ENCODE data around the gene PARP4.
"Not testable (repeated sequence)": the region's sequence is repeated elsewhere in the genome, so short reads cannot be mapped to it uniquely, and the experiment has no call there.

PARP4 gene

DNA sequence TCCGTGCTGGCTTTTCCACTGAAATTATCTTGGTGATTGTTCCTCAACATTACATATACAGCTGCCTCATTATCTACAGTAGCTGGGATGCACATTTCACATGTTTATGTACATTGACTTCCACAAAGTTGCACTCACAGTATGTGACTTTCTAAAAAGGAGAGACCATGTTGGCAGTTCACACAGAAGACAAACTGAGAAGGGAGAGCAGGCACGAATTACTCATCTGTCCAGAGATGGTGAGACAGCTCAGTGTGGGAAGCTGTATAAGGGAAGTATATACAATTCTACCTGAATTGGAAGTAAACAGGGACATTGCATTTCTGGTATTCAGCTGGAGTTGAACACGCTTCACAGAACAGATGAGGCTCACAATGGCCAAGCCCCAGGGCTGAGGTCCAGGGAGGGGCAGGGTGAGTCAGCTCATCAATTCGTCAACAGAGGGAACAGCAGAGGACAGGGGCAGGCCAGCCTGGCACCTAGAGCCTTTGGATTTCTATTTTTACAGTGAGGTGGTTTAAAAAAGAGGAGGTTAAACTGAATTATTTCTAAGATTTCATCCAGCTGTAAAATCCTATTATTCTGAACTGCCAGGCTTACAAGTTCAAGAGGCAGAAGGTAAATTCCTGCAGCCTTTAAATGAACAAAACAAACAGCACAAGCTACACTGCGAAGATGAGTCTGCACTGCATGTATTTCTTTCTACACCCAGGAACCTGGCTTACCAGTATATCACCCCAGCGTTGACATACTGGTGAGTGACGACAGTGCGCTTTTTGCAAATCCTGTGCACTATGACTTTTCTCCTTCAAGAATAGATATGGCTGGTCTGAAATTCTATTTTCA lies 9.8 kb downstream of the PARP4 start:
- no peak overlapping the region for H3K4me3 ChIP-seq (ENCODE audit: low read length)
- no peaks in the 10 kb centered on the region for H3K27me3 ChIP-seq (ENCODE audit: control insufficient read depth, insufficient read depth, low read length)
- no peaks in the 10 kb centered on the region for H3K9me3 ChIP-seq (ENCODE audit: control insufficient read depth, low read depth, low read length)
- no peak overlapping the region for H3K27ac ChIP-seq (ENCODE audit: low read length)
- no peak overlapping the region for H3K9ac ChIP-seq (ENCODE audit: low read length)
- peaks cover 5% of the 10 kb centered on the region for H3K36me3 ChIP-seq (ENCODE audit: control insufficient read depth, low read depth, low read length)
- H3K4me1 ChIP-seq (ENCODE audit: control insufficient read depth, low read depth, low read length): no peaks in the 10 kb centered on the region

- Histone ChIP-seq H3K4me3 (ENCODE audit: low read length) (no peak overlapping the region), H3K27ac (ENCODE audit: low read length) (no peak overlapping the region), H3K9ac (ENCODE audit: low read length) (no peak overlapping the region), H3K4me1 (ENCODE audit: control insufficient read depth, low read depth, low read length) (no peaks in the 10 kb centered on the region), H3K27me3 (ENCODE audit: control insufficient read depth, insufficient read depth, low read length) (no peaks in the 10 kb centered on the region), H3K36me3 (ENCODE audit: control insufficient read depth, low read depth, low read length) (peaks cover 14% of the 10 kb centered on the region), H3K9me3 (ENCODE audit: control insufficient read depth, low read depth, low read length) (no peaks in the 10 kb centered on the region)
These were observed 11.6 kb downstream of the PARP4 start for GRCh38 chr13:24500977-24501376.

DNA sequence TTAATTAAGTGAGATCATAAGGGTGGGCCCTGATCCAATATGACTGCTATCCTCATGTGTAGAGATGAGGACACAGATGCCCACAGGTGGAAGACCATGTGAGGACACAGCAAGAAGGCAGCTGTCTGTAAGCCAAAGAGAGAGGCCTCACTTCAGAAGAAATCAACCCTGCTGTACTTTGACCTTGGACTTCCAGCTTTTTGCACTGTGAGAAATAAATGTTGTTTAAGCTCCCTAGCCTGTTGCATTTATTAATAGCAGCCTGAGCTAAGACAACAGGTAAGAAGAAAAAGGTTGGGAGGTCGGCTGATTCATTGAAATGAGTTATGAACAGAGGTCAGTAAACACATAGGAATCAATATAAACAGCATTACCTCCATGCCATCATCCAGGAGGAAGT lies 14.8 kb downstream of the PARP4 start:
- Histone ChIP-seq H3K36me3 (ENCODE audit: control insufficient read depth, low read depth, low read length) (peaks cover 35% of the 10 kb centered on the region), H3K27ac (ENCODE audit: low read length) (no peak overlapping the region), H3K9me3 (ENCODE audit: control insufficient read depth, low read depth, low read length) (no peaks in the 10 kb centered on the region), H3K9ac (ENCODE audit: low read length) (no peak overlapping the region), H3K4me3 (ENCODE audit: low read length) (no peak overlapping the region), H3K4me1 (ENCODE audit: control insufficient read depth, low read depth, low read length) (no peaks in the 10 kb centered on the region), H3K27me3 (ENCODE audit: control insufficient read depth, insufficient read depth, low read length) (no peaks in the 10 kb centered on the region)

- H3K27me3 ChIP-seq (ENCODE audit: control insufficient read depth, insufficient read depth, low read length); H3K27ac ChIP-seq (ENCODE audit: low read length); H3K9me3 ChIP-seq (ENCODE audit: control insufficient read depth, low read depth, low read length); H3K9ac ChIP-seq (ENCODE audit: low read length); H3K4me3 ChIP-seq (ENCODE audit: low read length); H3K4me1 ChIP-seq (ENCODE audit: control insufficient read depth, low read depth, low read length): not testable (repeated sequence)
- peaks cover 39% of the 10 kb centered on the region for H3K36me3 ChIP-seq (ENCODE audit: control insufficient read depth, low read depth, low read length)
These were observed 16.3 kb downstream of the PARP4 start for GRCh38 chr13:24496295-24496694.

- Histone ChIP-seq H3K4me1 (ENCODE audit: control insufficient read depth, low read depth, low read length) (no peaks in the 10 kb centered on the region), H3K9ac (ENCODE audit: low read length) (no peak overlapping the region), H3K27ac (ENCODE audit: low read length) (no peak overlapping the region), H3K36me3 (ENCODE audit: control insufficient read depth, low read depth, low read length) (peaks cover 42% of the 10 kb centered on the region), H3K9me3 (ENCODE audit: control insufficient read depth, low read depth, low read length) (no peaks in the 10 kb centered on the region), H3K27me3 (ENCODE audit: control insufficient read depth, insufficient read depth, low read length) (no peaks in the 10 kb centered on the region), H3K4me3 (ENCODE audit: low read length) (no peak overlapping the region)
These were observed 17.3 kb downstream of the PARP4 start for GRCh38 chr13:24495151-24495729.

- Histone ChIP-seq H3K9me3 (ENCODE audit: control insufficient read depth, low read depth, low read length) (no peaks in the 10 kb centered on the region), H3K27me3 (ENCODE audit: control insufficient read depth, insufficient read depth, low read length) (no peaks in the 10 kb centered on the region), H3K9ac (ENCODE audit: low read length) (no peak overlapping the region), H3K36me3 (ENCODE audit: control insufficient read depth, low read depth, low read length) (peaks cover 49% of the 10 kb centered on the region), H3K4me1 (ENCODE audit: control insufficient read depth, low read depth, low read length) (no peaks in the 10 kb centered on the region), H3K4me3 (ENCODE audit: low read length) (no peak overlapping the region), H3K27ac (ENCODE audit: low read length) (no peak overlapping the region)
These were observed 19.2 kb downstream of the PARP4 start for GRCh38 chr13:24493356-24493755.

GRCh38 chr13:24491845-24492244 lies 20.7 kb downstream of the PARP4 start:
- Histone ChIP-seq H3K27me3 (ENCODE audit: control insufficient read depth, insufficient read depth, low read length) (no peaks in the 10 kb centered on the region), H3K4me1 (ENCODE audit: control insufficient read depth, low read depth, low read length) (no peaks in the 10 kb centered on the region), H3K27ac (ENCODE audit: low read length) (no peak overlapping the region), H3K9me3 (ENCODE audit: control insufficient read depth, low read depth, low read length) (no peaks in the 10 kb centered on the region), H3K4me3 (ENCODE audit: low read length) (no peak overlapping the region), H3K36me3 (ENCODE audit: control insufficient read depth, low read depth, low read length) (peaks cover 38% of the 10 kb centered on the region), H3K9ac (ENCODE audit: low read length) (no peak overlapping the region)

- H3K9ac ChIP-seq (ENCODE audit: low read length): no peak overlapping the region
- H3K9me3 ChIP-seq (ENCODE audit: control insufficient read depth, low read depth, low read length): no peaks in the 10 kb centered on the region
- H3K27ac ChIP-seq (ENCODE audit: low read length): no peak overlapping the region
- H3K36me3 ChIP-seq (ENCODE audit: control insufficient read depth, low read depth, low read length): peaks cover 33% of the 10 kb centered on the region
- no peak overlapping the region for H3K4me3 ChIP-seq (ENCODE audit: low read length)
- H3K27me3 ChIP-seq (ENCODE audit: control insufficient read depth, insufficient read depth, low read length): no peaks in the 10 kb centered on the region
- H3K4me1 ChIP-seq (ENCODE audit: control insufficient read depth, low read depth, low read length): no peaks in the 10 kb centered on the region
These were observed 22.9 kb downstream of the PARP4 start for GRCh38 chr13:24489721-24490120.

GRCh38 chr13:24488092-24488491 lies 24.5 kb downstream of the PARP4 start:
- H3K9ac ChIP-seq (ENCODE audit: low read length): not testable (repeated sequence)
- H3K36me3 ChIP-seq (ENCODE audit: control insufficient read depth, low read depth, low read length): peaks cover 29% of the 10 kb centered on the region

DNA sequence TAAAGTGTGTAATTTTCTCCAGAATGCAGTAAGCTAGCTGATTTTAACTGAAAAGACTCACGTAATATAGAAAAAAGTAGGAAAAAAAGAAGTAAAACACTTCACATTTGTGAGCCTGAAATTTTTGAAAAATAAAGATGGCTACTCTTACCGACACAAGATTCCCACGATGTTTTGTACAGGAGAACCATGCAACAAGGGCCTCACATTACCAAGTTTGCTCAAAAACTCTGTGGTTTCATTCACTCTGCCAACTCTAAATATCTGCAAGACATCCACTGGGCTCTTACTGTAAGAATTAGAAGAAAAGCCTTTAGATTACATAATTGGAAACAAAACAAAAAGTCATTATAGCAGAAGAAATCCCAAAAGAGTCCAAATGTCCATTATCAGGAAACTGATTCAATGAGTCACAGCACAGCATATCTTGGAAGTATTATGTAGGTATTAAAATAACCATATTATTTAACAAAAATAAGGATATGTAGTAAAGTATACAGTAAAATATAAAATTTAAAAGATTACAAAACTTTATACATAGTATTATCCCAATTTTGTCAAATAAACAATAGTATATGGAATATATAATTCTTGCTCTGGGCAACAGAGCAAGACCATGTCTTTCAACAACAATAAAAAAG lies 26.4 kb downstream of the PARP4 start:
- H3K27ac ChIP-seq (ENCODE audit: low read length); H3K27me3 ChIP-seq (ENCODE audit: control insufficient read depth, insufficient read depth, low read length); H3K4me1 ChIP-seq (ENCODE audit: control insufficient read depth, low read depth, low read length); H3K4me3 ChIP-seq (ENCODE audit: low read length); H3K9me3 ChIP-seq (ENCODE audit: control insufficient read depth, low read depth, low read length); H3K9ac ChIP-seq (ENCODE audit: low read length): not testable (repeated sequence)
- H3K36me3 ChIP-seq (ENCODE audit: control insufficient read depth, low read depth, low read length): peaks cover 30% of the 10 kb centered on the region

More at GRCh38 chr13:24488092-24488491, 24.5 kb downstream of the PARP4 start:
- H3K27ac ChIP-seq (ENCODE audit: low read length); H3K4me1 ChIP-seq (ENCODE audit: control insufficient read depth, low read depth, low read length); H3K27me3 ChIP-seq (ENCODE audit: control insufficient read depth, insufficient read depth, low read length); H3K4me3 ChIP-seq (ENCODE audit: low read length); H3K9me3 ChIP-seq (ENCODE audit: control insufficient read depth, low read depth, low read length): not testable (repeated sequence)

- Histone ChIP-seq H3K4me1 (ENCODE audit: control insufficient read depth, low read depth, low read length) (no peaks in the 10 kb centered on the region), H3K36me3 (ENCODE audit: control insufficient read depth, low read depth, low read length) (peaks cover 48% of the 10 kb centered on the region), H3K27me3 (ENCODE audit: control insufficient read depth, insufficient read depth, low read length) (no peaks in the 10 kb centered on the region), H3K27ac (ENCODE audit: low read length) (no peak overlapping the region), H3K9me3 (ENCODE audit: control insufficient read depth, low read depth, low read length) (no peaks in the 10 kb centered on the region), H3K4me3 (ENCODE audit: low read length) (no peak overlapping the region), H3K9ac (ENCODE audit: low read length) (no peak overlapping the region)
These were observed 38.9 kb downstream of the PARP4 start for GRCh38 chr13:24473686-24474085.

All from iPS-18a (cell line).